Measurements from ENCODE around the gene UBTD2. TPM values are rescaled to one million over a fixed set of nuclear protein-coding genes. Genes with fewer than 3 reads are reported as not detected.

UBTD2 gene
- total and polyA plus RNA-seq, 10 of the 15 experiments (the other 5 are each of a cell fraction or from before 2014, with no cell fraction given): 7.7 to 30.5 (median 19.4) TPM

- TF ChIP-seq RBBP5 (conservative IDR thresholded peaks at IDR 0.05) (no peak), FOXM1 (IDR thresholded peaks at IDR 0.05; ENCODE audit: low read depth, low read length) (no peak), SIN3A (IDR thresholded peaks at IDR 0.05; ENCODE audit: low read depth, low read length) (0 out of 2 replicates have a peak, but pooled peaks have one; percentile 42), POLR2A (IDR thresholded peaks at IDR 0.05; ENCODE audit: low read depth, low read length) (peak; percentile 65), FOS (IDR thresholded peaks at IDR 0.05; ENCODE audit: borderline replicate concordance, extremely low read depth, insufficient read length) (no peak), DPF2 (IDR thresholded peaks at IDR 0.05) (peak; percentile 57), IRF4 (IDR thresholded peaks at IDR 0.05; ENCODE audit: low read depth, low read length) (no peak), HDAC2 (IDR thresholded peaks at IDR 0.05) (no peak), E2F8 (IDR thresholded peaks at IDR 0.05; ENCODE audit: low read depth, partially characterized antibody) (no peak)
These were observed 95.3 kb downstream of the UBTD2 start, which contains the start of gene STK10 (continued) for GRCh38 chr5:172188033-172188892.
